Endothelial cell of umbilical vein (primary cell): ENCODE measurements around the gene ZDHHC14.

Source experiments
- CTCF ChIP-seq, 2 donors: IDR thresholded peaks; 1 replicate in 1 of 2; 2 replicates in 1 of 2; pipeline ENCODE4 v1.5.1; 2011; ENCODE audit warnings: low read length in 2 of 2, mild to moderate bottlenecking in 2 of 2, moderate library complexity in 2 of 2, control low read depth in 1 of 2, inconsistent platforms in 1 of 2, low read depth in 1 of 2; ENCODE audit not compliant: insufficient read depth in 1 of 2; ENCODE audit errors: extremely low read depth in 1 of 2
- MYC ChIP-seq: IDR thresholded peaks from one replicate; pipeline ENCODE4 v1.6.1; 2011; ENCODE audit warnings: mild to moderate bottlenecking, low read depth, low read length
- POLR2A ChIP-seq: IDR thresholded peaks from 2 replicates; pipeline ENCODE4 v1.6.1; 2012; ENCODE audit warnings: low read depth, mild to moderate bottlenecking, control low read depth, low read length
- POLR2AphosphoS5 ChIP-seq: IDR thresholded peaks from 2 replicates; pipeline ENCODE4 v1.6.1; 2012; ENCODE audit warnings: low read depth, mild to moderate bottlenecking, control low read depth, low read length, moderate library complexity; ENCODE audit not compliant: insufficient read depth

- no peak for TF ChIP-seq POLR2A
- no peak for TF ChIP-seq CTCF (IDR thresholded peaks at IDR 0.05; ENCODE audit: extremely low read depth in 1 of 2, insufficient read depth in 1 of 2, low read depth in 1 of 2, low read length in 2 of 2)
- TF ChIP-seq POLR2AphosphoS5: no peak
- TF ChIP-seq MYC: no peak
These were observed 22.7 kb upstream of the ZDHHC14 start for GRCh38 chr6:157358287-157358686.
